Heart right ventricle (tissue), 16 donors: ENCODE measurements around the gene TMEM14B. TPM values are rescaled to one million over a fixed set of nuclear protein-coding genes. Genes with fewer than 3 reads are reported as not detected.
"Not testable (repeated sequence)": the region's sequence is repeated elsewhere in the genome, so short reads cannot be mapped to it uniquely, and the experiment has no call there.

Source experiments
- ATAC-seq, 8 donors: fragments of 200-7000 bp; cut with Tn5 transposase; one replicate each; pipeline ENCODE4 v1.9.1; 2020; ENCODE audit warnings: mild to moderate bottlenecking in 8 of 8, moderate library complexity in 8 of 8, moderate number of reproducible peaks in 1 of 8
- DNase-seq, 2 donors: peaks; one replicate each; pipeline ENCODE4 v3.0.0-alpha.2; 2020
- H3K27ac ChIP-seq, 10 donors: fragments of 200-600 bp; sonication (generic) in 2 of 10; one replicate each; pipeline versions ENCODE4 v1.5.0 to v1.8.0; 2020 to 2022; ENCODE audit warnings: mild to moderate bottlenecking in 3 of 10
- H3K27me3 ChIP-seq, 7 donors: fragments of 200-600 bp; one replicate each; pipeline ENCODE4 v1.8.0; 2021 to 2022; ENCODE audit warnings: mild to moderate bottlenecking in 2 of 7
- H3K36me3 ChIP-seq, 9 donors: fragments of 200-600 bp; sonication (generic) in 1 of 9; one replicate each; pipeline versions ENCODE4 v1.5.0 to v1.8.0; 2020 to 2022; ENCODE audit warnings: mild to moderate bottlenecking in 2 of 9
- H3K4me1 ChIP-seq, 9 donors: fragments of 200-600 bp; sonication (generic) in 1 of 9; one replicate each; pipeline versions ENCODE4 v1.5.0 to v1.8.0; 2020 to 2022; ENCODE audit warnings: mild to moderate bottlenecking in 4 of 9
- H3K4me3 ChIP-seq, 10 donors: fragments of 200-600 bp; sonication (generic) in 2 of 10; one replicate each; pipeline versions ENCODE4 v1.5.0 to v1.8.0; 2020 to 2022; ENCODE audit warnings: mild to moderate bottlenecking in 7 of 10, moderate library complexity in 2 of 10
- H3K9me3 ChIP-seq, 11 donors: fragments of 200-600 bp in 10 of 11; sonication (generic) in 2 of 11; one replicate each; pipeline versions ENCODE4 v1.5.0 to v1.8.0; 2013 to 2022; ENCODE audit warnings: mild to moderate bottlenecking in 2 of 11, control low read depth in 1 of 11, moderate library complexity in 1 of 11
- WGBS, 2 donors: extraction: QIAGEN DNeasy Blood & Tissue Kit; methylation state at CpG; one replicate each; pipeline ENCODE4 v1.1.7; 2013; ENCODE audit warnings: inconsistent platforms in 1 of 2; 5-methylcytosine and 5-hydroxymethylcytosine counted together
- intact Hi-C, 10 donors: fragments of 100-400 bp; cut with DNase I; formaldehyde crosslinking; loops; one replicate each; pipeline versions ENCODE4 v1.11.1 to v1.14.2; 2022
- polyA plus RNA-seq, 2 donors: library from polyadenylated mRNA; stranded (reverse); fragments of 200-250 nt; gene quantifications; one replicate each; pipeline ENCODE4 v1.2.3, GENCODE V29; 2013
- total RNA-seq, 10 donors: library from RNA; stranded (reverse); fragmentation: NEBNext Ultra II Directional in 3 of 10; extraction: Animal tissue kit (Norgen Biotek cat#: 25700) in 3 of 10; gene quantifications; one replicate each; pipeline versions ENCODE4 v1.2.1 to v1.2.4, GENCODE V29; 2021 to 2023
- TF ChIP-seq, protein P1 (sequence below), 9 donors: fragments of 200-600 bp; sonication (generic) in 2 of 9; IDR thresholded peaks; one replicate each; pipeline versions ENCODE4 v1.5.0 to v1.8.0; 2021 to 2022; ENCODE audit warnings: antibody characterized with exemption in 9 of 9, mild to moderate bottlenecking in 5 of 9, moderate library complexity in 1 of 9
- donor health status: Arrhythmogenic right ventricular cardiomyopathy.
- donor health status: ischemic (EF 13 %, LVEDD 7.1; RV severe dilation, severe dysfunction).
- donor health status: healthy with polysubstance abuse.
- donor health status: DM: no; HTN: yes; CAD: no.
- donor health status: DM: no; HTN: no; CAD: no.
- donor health status: ischemic (EF 25% LVEDD 6.9; RV normal size, moderate dysfunction).
- donor health status: ischemic (EF 25% LVEDD 5.7; RV mildly dilated, moderate dysfunction).
- donor health status: healthy.
- donor health status: DM: yes; HTN: yes; CAD: no.
- donor health status: Ischemic cardiomyopathy.
- donor health status: ischemic (EF 35%, LVEDD 5.7; RV mildly dilated, moderate dysfunction).
- donor health status: nonischemic (EF 11% LVEDD 7.7; RV severe dilation, severe dysfunction).
- donor health status: DM: yes; HTN: yes; CAD: no.
- donor health status: PGD.
- donor health status: ischemic (EF 29% LVEDD 5.4; RV normal size, mild dysfunction).
- donor health status: nonischemic (EF 23%, LVEDD 6.1; RV moderate dilation, normal function).

The TMEM14B gene
- total and polyA plus RNA-seq, 12 donors = 64.5 to 116 (median 106) TPM

DNA sequence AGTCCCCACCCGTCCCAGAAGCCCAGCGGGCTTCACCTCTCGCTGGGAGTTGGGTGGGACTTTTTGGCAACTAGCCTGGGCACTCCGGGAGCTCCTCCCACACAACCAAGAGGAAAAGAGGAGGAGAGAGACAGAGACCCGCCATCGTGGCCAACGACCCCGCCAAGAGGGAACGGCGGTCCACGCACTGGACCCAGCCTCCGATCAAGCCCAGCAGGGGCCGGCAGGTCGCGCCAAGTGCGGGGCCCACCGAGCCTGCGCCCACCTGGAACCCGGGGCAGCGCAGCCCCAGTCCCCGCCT lies 27.7 kb upstream of the TMEM14B start:
- ATAC-seq (peak in 3 of 8 donors; percentile 0 to 9 (median 1)), DNase-seq (peak; percentile 44 to 56)
- TF ChIP-seq, protein P1, sequence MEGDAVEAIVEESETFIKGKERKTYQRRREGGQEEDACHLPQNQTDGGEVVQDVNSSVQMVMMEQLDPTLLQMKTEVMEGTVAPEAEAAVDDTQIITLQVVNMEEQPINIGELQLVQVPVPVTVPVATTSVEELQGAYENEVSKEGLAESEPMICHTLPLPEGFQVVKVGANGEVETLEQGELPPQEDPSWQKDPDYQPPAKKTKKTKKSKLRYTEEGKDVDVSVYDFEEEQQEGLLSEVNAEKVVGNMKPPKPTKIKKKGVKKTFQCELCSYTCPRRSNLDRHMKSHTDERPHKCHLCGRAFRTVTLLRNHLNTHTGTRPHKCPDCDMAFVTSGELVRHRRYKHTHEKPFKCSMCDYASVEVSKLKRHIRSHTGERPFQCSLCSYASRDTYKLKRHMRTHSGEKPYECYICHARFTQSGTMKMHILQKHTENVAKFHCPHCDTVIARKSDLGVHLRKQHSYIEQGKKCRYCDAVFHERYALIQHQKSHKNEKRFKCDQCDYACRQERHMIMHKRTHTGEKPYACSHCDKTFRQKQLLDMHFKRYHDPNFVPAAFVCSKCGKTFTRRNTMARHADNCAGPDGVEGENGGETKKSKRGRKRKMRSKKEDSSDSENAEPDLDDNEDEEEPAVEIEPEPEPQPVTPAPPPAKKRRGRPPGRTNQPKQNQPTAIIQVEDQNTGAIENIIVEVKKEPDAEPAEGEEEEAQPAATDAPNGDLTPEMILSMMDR (IDR thresholded peaks at IDR 0.05) = no peak
- Histone ChIP-seq H3K27me3 (no peaks in the 10 kb centered on the region), H3K36me3 (peaks cover 0 to 5% (median 0%) of the 10 kb centered on the region in 9 donors), H3K4me1 (peaks cover 10 to 39% (median 25%) of the 10 kb centered on the region in 9 donors), H3K27ac (peak overlapping the region; percentile 80 to 98 (median 94)), H3K4me3 (peak overlapping the region; percentile 39 to 82 (median 71)), H3K9me3 (peaks cover 0 to 17% (median 0%) of the 10 kb centered on the region in 11 donors)
- 31 to 36% methylated on average over 21 of the region's 21 CpGs for WGBS, 2 donors
- intact Hi-C loops = no loop called here

DNA sequence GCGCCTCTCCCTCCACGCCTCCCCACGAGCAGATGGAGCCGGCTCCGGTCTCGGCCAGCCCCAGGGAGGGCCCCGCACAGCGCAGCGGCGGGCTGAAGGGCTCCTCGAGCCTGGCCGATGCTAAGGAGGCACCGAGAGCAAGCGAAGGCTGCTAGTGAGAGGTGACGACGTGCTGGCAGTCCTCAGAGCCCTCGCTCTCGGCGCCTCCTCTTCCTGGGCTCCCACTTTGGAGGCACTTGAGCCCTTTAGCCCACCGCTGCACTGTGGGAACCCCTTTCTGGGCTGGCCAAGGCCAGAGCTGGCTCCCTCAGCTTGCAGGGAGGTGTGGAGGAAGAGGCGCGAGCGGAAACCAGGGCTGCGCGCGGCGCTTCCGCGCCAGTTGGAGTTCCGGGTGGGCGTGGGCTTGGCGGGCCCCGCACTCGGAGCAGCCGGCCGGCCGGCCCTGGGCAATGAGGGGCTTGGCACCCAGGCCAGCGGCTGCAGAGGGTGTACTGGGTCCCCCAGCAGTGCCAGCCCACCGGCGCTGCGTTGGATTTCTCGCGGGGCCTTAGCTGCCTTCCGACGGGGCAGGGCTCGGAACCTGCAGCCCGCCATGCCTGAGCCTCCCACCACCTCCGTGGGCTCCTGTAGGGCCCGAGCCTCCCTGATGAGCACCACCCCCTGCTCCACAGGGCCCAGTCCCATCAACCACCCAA lies 27.2 kb upstream of the TMEM14B start:
- peaks cover 0 to 10% (median 0%) of the 10 kb centered on the region in 9 donors for H3K36me3 ChIP-seq
- peak in 5 of 8 donors; percentile 3 to 30 (median 22) for ATAC-seq
- peak; percentile 33 to 74 for DNase-seq
- peak overlapping the region; percentile 39 to 82 (median 71) for H3K4me3 ChIP-seq
- WGBS, 2 donors = 17 to 24% methylated on average over 39 to 49 of the region's 49 CpGs
- intact Hi-C loops = no loop called here
- H3K9me3 ChIP-seq = peaks cover 0 to 17% (median 0%) of the 10 kb centered on the region in 11 donors
- H3K4me1 ChIP-seq = peaks cover 14 to 44% (median 26%) of the 10 kb centered on the region in 9 donors
- H3K27me3 ChIP-seq = no peaks in the 10 kb centered on the region
- peak overlapping the region; percentile 80 to 98 (median 94) for H3K27ac ChIP-seq
- TF ChIP-seq, protein P1 (IDR thresholded peaks at IDR 0.05) = no peak

DNA sequence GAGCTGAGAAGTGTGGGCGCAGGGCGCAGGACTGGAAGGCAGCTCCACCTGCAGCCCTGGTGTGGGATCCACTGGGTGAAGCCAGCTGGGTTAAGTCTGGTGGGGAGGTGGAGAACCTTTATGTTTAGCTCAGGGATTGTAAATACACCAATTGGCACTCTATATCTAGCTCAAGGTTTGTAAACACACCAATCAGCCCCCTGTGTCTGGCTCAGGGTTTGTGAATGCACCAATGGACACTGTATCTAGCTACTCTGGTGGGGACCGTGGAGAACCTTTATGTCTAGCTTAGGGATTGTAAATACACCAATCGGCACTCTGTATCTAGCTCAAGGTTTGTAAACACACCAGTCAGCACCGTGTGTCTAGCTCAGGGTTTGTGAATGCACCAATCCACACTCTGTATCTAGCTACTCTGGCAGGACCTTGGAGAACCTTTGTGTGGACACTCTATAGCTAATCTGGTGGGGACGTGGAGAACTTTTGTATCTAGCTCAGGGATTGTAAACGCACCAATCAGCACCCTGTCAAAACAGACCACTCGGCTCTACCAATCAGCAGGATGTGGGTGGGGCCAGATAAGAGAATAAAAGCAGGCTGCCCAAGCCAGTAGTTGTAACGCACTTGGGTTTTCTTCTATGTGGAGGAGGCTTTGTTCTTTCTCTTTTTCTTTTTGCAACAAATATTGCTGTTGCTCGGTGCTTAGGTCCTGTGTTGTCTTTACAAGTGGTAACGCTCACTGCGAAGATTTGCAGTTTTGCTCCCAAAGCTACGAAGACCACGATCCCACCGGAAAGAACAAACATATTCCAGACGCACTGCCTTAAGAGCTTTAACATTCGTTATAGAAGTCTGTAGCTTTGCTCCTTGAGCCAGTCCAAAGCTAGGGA lies 26.4 kb upstream of the TMEM14B start:
- H3K4me3 ChIP-seq = peak overlapping the region in 9 of 10 donors; percentile 49 to 82 (median 72)

DNA sequence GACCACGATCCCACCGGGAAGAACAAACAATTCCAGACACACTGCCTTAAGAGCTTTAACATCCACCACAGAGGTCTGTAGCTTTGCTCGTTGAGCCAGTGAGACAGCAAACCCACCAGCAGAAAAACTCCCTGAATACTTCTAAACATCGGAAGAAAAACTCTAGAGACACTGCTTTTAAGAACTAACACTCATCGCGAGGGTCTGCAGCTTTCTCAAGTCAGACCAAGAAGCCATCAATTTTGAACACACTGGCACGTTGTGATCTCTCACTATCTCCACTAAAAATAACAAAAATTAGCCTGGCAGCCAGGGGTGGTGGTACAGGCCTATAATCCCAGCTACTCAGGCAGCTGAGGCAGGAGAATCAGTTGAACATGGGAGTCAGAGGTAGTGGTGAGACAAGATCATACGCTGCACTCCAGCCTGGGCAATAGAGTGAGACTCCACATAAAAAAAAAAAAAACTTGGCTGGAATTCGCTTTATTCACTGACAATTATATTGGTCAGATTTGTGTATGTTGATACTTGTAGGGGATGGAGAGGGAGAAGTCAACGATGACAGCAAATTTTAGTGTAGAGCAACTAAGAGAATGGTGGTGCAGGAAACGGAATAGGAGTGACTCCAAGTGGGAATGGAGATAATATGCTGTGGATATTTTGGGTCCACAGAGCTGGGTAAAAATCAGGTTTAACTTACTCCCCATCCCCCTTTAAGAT lies 25.6 kb upstream of the TMEM14B start:
- Histone ChIP-seq H3K4me1 (peaks cover 18 to 56% (median 32%) of the 10 kb centered on the region in 9 donors), H3K9me3 (peaks cover 0 to 17% (median 0%) of the 10 kb centered on the region in 11 donors), H3K4me3 (peak overlapping the region in 9 of 10 donors; percentile 72 to 96 (median 79)), H3K27ac (peak overlapping the region in 9 of 10 donors; percentile 79 to 96 (median 92)), H3K36me3 (peaks cover 0 to 26% (median 10%) of the 10 kb centered on the region in 9 donors), H3K27me3 (no peaks in the 10 kb centered on the region)
- TF ChIP-seq, protein P1 (IDR thresholded peaks at IDR 0.05) = no peak
- peak in 1 of 8 donors; percentile 0 for ATAC-seq
- no peak for DNase-seq
- WGBS, 2 donors = 73 to 78% methylated on average over 11 of the region's 11 CpGs
- intact Hi-C loops = loop anchor here in 6 of 10 donors (1.0 to 2.0 kb wide), 4 partner anchors 25 to 28 kb away; partner anchors contain the start of genes TMEM14B (in 5 of the 6), C6orf52 (in 3 of the 6) and PAK1IP1 (in 3 of the 6)

More for the DNA sequence above, 26.4 kb upstream of the TMEM14B start:
- intact Hi-C loops, H3K27me3 ChIP-seq, DNase-seq, ATAC-seq: not testable (repeated sequence)
- H3K9me3 ChIP-seq = peaks cover 0 to 17% (median 0%) of the 10 kb centered on the region in 11 donors
- WGBS, 2 donors = 78 to 82% methylated on average over 17 of the region's 17 CpGs
- peaks cover 18 to 50% (median 32%) of the 10 kb centered on the region in 9 donors for H3K4me1 ChIP-seq
- H3K36me3 ChIP-seq = peaks cover 0 to 18% (median 7%) of the 10 kb centered on the region in 9 donors
- peak overlapping the region in 9 of 10 donors; percentile 80 to 98 (median 95) for H3K27ac ChIP-seq
